ENCODE data around the gene C1orf105.

The C1orf105 gene

GRCh38 chr1:172465617-172466016 lies 45.1 kb downstream of the C1orf105 start:
- no peak for DNase-seq

DNA sequence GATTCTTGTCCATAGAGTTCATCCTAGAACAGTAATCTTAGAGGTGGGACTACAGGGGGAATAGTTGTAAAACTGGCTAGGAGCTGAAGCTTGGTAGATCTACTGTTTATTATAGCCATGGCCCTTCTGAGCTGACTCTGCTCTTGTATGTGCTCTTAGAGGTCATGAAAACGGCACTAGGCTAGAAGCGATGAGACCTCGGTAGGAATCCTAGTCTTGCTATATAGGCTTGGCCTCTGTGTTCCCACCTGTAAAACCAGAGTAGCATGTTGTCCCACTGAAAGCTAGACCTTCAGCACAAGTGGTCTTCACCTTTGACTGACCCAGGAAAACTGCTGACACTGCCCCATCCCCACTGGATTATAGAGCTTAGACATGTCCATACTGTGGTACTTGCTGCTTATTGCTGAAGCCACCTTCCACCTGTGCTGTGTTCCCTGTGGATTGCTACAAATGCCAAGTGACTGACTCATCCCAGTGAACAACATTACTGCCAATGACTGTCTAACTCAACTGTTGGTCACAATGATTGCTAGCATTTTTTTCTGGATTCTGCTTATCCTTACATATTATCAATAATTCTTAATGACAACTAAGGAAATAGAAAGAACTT lies 46.4 kb downstream of the C1orf105 start:
- no peak for DNase-seq

- DNase-seq, result no peak
Observed at GRCh38 chr1:172467446-172467845, 47.0 kb downstream of the C1orf105 start.

GRCh38 chr1:172468296-172468695 lies 47.8 kb downstream of the C1orf105 start:
- no peak for DNase-seq

DNA sequence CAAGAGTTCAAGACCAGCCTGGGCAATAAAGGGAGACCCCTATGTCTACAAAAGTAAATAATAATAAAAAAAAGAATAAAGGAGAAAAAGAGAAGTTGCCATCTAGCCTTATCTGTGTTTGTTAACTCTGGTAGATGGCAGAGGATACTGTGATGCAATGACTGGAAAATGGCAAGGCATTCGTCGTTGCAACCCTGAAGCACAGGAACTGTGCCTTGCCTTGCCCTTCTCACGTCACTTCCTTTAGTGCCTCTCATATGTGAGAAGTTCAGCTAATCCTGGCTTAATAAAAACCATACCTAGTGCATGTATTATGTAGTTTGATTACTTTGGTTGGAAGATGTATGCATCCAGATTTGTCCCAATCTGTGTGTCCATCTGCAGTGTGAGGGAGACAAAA lies 49.2 kb downstream of the C1orf105 start:
- no peak for DNase-seq

GRCh38 chr1:172470149-172470548 lies 49.7 kb downstream of the C1orf105 start:
- no peak for DNase-seq

GRCh38 chr1:172471666-172472065 lies 51.2 kb downstream of the C1orf105 start:
- no peak for DNase-seq

GRCh38 chr1:172472495-172472894 lies 52.0 kb downstream of the C1orf105 start:
- DNase-seq, result no peak

DNA sequence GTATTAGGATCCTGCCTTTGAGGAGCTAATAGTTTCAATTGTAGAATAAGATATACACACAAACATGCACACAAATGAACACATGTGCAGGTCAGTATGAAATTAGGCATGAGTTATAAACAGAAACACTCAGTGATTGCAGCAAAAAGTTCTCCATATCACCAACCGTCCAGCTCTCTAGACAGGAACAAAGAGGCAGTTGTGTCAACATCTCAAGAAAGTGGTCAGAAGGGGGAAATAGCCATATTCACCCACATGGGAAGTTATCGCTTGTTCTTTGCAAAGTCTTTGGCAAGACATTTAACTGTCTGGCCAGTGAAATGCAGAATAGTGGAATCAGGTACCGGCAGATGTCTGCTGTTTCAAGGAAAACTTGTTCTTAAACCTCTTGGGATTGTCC lies 52.8 kb downstream of the C1orf105 start:
- DNase-seq, result no peak

GRCh38 chr1:172473842-172474241 lies 53.4 kb downstream of the C1orf105 start:
- DNase-seq, result no peak

DNA sequence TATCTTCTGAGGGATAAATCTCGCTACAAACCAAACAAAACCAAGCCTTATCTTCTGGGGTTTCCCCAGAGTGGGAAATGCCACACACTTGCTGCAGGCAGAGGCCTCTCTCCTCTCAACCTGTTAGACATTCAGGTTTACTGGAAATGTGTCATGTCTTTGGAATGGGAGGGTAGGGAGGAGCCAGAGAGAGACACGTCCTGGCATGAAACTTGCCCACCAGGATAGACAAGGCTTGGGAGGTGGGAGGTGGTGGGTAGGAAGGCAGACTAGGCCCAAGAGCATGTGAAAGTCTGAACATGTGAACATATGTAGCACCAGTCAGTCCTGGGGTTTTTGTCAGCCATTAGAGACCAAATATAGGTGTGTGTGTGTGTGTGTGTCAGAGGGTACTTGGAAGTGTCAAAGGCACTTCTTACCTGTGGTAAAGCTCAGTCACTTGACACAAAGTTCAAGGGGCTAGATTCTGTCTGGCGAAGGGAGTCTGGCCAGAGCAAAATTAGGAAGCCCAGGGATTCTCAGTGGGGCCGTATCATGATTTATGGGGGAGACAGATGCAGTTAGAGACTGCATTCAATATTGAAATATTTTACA lies 55.8 kb downstream of the C1orf105 start:
- no peak for DNase-seq

- no peak for DNase-seq
Observed at GRCh38 chr1:172477216-172477615, 56.7 kb downstream of the C1orf105 start.

DNA sequence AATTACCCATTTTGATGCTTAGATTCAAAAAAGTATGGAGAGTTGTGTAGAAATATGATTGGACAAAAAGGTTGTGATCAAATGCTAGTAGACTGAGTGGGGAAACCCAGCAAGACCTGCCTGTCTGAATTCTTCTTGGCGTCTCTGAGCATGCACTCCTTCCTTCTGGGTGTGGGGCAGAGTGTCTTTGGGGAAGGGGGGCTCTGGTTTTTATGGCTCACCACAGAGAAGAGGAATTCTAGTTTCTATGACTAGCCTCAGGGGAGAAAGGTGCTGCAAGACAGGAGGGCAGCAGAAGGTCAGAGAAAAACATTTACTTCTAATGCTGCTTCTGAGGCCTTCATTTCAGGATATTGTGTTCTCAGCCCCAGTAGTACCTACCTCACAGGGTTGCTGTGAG lies 57.3 kb downstream of the C1orf105 start:
- DNase-seq, result no peak

DNA sequence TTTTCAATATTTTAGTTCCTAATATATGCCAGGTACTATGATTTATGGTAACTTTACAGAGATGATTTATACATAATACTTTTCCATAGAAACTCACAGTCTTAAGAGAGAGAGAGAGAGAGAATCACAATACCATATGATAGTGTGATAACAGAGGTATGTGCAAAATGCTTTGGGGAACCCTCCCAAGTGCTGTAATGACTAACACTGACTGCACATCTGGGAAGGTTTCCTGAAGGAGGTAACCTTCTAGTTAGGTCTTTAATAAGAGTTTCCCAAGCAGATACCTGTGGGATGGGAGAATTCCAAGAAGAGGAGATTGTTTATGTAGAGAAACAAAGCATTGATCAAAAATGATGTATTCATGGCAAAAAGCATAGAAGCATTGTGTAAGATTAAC lies 58.0 kb downstream of the C1orf105 start:
- no peak for DNase-seq

- DNase-seq, result no peak
Observed at GRCh38 chr1:172480431-172480830, 59.9 kb downstream of the C1orf105 start.

DNA sequence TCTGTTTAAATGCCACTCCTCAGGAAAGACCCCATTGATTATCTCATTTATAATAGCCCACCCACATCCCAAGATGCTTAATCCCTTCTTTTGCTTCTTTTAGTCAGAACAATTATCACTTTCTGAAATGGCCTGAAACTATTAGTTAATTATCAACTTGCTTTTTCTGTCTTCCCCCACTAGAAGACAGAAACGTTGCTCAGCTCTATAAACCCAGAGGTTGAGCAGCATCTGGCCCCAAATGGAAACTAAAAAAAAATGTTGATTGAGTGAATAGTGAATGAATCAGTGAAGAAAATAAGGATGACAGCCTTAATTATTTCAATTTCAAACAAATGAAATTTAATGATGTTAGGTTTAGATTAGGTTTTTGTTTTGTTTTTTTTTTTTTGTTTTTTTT lies 61.6 kb downstream of the C1orf105 start:
- no peak for DNase-seq

GRCh38 chr1:172483448-172483847 lies 63.0 kb downstream of the C1orf105 start:
- DNase-seq, result no peak

DNA sequence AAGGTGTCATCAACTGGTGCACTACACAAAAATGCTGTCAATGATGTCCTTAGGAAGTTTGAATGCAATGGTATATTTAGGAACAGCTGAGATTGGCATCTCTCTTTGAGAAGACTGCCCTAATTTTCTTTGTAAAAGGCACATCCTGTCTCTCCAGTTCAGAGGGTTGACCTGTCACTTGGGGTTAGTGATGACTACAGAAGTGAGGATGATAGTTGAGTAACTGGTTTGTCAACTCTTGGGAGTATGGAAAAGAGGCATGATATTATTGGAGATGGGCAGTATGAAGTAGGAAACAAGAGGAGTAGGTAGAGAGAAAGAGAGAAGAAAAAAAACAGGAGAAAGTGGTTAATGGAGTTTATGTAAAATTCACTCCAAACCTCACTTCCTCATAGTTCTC lies 63.8 kb downstream of the C1orf105 start:
- no peak for DNase-seq

- no peak for DNase-seq
Observed at GRCh38 chr1:172485626-172486025, 65.1 kb downstream of the C1orf105 start.

GRCh38 chr1:172486805-172487454 lies 66.4 kb downstream of the C1orf105 start:
- no peak for DNase-seq

DNA sequence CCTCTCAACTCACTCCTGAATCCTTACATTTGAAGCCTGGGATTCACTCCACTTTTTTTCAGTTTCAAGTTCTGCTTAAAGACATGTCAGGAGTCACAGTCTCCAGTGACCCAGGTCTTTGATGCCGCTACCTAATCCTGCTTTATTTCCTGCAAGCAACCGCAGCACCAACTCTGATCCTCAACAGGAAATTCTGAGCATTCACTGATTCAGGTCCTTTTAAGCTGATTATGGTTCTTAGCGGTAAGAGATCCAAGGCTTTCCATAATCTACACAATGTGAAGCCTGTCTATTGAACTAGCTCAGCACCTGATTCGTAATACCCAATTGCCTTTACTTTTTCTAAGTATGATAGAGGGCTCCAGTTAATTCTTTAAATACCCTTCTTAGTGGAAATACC lies 67.1 kb downstream of the C1orf105 start:
- DNase-seq, result no peak

- no peak for DNase-seq
Observed at GRCh38 chr1:172488393-172488792, 67.9 kb downstream of the C1orf105 start.

DNA sequence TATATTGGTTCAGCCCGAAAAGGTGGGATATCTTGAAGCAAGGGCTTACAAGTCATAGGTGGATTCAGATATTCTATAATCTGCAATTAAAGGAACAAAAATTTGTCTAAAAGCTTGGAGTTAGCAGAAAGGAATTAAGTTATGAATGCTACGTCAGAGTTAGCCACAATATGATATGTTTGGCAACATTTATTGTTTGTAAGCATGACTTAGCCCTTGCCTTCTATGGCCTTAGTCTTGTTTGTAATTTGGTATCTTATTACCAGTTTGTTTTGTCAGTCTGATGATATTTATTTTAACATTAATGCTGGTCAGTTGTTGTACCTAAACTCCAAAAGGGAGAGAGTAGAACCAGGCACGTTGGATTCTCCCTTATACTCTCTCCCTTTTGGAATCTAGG lies 69.4 kb downstream of the C1orf105 start:
- no peak for DNase-seq

DNA sequence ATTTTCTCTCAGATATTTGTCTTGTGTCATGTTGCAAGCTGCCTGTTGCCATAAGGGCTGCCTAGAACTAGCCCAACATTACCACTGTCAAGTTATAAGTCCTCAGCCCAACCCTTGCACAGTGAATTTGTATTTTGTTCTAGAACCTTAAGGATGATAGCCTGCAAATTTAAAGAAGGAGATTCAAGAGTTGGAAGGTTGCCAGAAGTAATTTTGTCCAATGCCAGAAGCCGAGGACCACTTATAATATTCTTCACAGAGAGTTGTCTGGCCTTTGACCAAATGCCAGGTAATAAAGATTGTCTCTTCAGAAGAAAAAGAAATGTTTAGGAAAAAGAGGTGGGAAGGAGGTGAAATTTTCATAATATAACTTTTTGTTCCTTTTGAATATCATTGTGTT lies 71.9 kb downstream of the C1orf105 start:
- DNase-seq, result no peak

DNA sequence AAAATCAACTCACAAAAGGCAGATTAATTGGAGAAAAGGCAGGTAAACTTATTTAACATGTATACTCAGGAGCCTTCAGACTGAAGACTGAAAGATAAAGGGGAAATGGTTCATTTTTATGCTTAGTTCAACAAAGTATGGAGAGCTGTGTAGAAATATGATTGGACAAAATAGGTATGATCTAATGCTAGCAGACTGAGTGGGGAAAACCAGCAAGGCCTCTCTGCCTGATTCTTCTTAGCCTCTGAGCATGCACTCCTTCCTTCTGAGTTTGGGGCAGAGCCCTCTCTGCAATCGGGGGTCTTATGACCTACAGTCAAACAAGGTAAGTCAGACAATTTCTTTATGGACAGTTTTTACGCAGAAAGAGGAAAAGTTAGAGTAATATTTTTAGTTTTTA lies 73.7 kb downstream of the C1orf105 start:
- no peak for DNase-seq
